Thymus (tissue), 11 donors: Measurements from ENCODE around the gene ECEL1. TPM values are rescaled to one million over a fixed set of nuclear protein-coding genes. Genes with fewer than 3 reads are reported as not detected.
A peak's percentile ranks its signal among the peaks of the same experiment; 100 is the strongest.
"Not testable (repeated sequence)": the region's sequence is repeated elsewhere in the genome, so short reads cannot be mapped to it uniquely, and the experiment has no call there.

Experiments
- DNase-seq, 9 donors: peaks; one replicate each; pipeline ENCODE4 v3.0.0-alpha.2; 2013; ENCODE audit warnings: low spot score in 9 of 9, low read depth in 6 of 9, missing footprints in 1 of 9
- H3K27ac ChIP-seq, 2 donors: one replicate each; pipeline ENCODE4 v1.5.1; 2013; ENCODE audit warnings: control low read depth in 1 of 2, low read depth in 1 of 2, low read length in 1 of 2, mild to moderate bottlenecking in 1 of 2, moderate library complexity in 1 of 2
- H3K27me3 ChIP-seq, 2 donors: one replicate each; pipeline ENCODE4 v1.5.1; 2013; ENCODE audit warnings: low read length in 1 of 2; ENCODE audit not compliant: control insufficient read depth in 2 of 2, insufficient read depth in 1 of 2
- H3K36me3 ChIP-seq, 2 donors: one replicate each; pipeline ENCODE4 v1.5.1; 2013; ENCODE audit warnings: low read length in 1 of 2, mild to moderate bottlenecking in 1 of 2, moderate library complexity in 1 of 2; ENCODE audit not compliant: control insufficient read depth in 2 of 2, insufficient read depth in 2 of 2
- H3K4me1 ChIP-seq, 2 donors: one replicate each; pipeline ENCODE4 v1.5.1; 2013; ENCODE audit warnings: low read length in 2 of 2; ENCODE audit not compliant: control insufficient read depth in 2 of 2, insufficient read depth in 2 of 2
- H3K4me3 ChIP-seq, 2 donors: one replicate each; pipeline ENCODE4 v1.5.1; 2013; ENCODE audit warnings: low read length in 2 of 2, control low read depth in 1 of 2, mild to moderate bottlenecking in 1 of 2
- H3K9me3 ChIP-seq, 2 donors: one replicate each; pipeline ENCODE4 v1.5.1; 2013; ENCODE audit warnings: low read length in 1 of 2, mild to moderate bottlenecking in 1 of 2; ENCODE audit not compliant: control insufficient read depth in 2 of 2, insufficient read depth in 1 of 2
- WGBS: extraction: QIAGEN DNeasy Blood & Tissue Kit; methylation state at CpG from one replicate; pipeline ENCODE4 v1.1.7; 2013; 5-methylcytosine and 5-hydroxymethylcytosine counted together
- polyA plus RNA-seq: library from polyadenylated mRNA; stranded (reverse); fragments of 200-250 nt; gene quantifications from one replicate; pipeline ENCODE4 v1.2.3, GENCODE V29; 2013
- total RNA-seq: library from RNA; stranded (reverse); fragments of 120-200 nt; gene quantifications from one replicate; pipeline ENCODE4 v1.2.4, GENCODE V29; 2013
- donor health status: healthy.

The ECEL1 gene
- total and polyA plus RNA-seq, 2 donors: 0.28 to 1.7 TPM

DNA sequence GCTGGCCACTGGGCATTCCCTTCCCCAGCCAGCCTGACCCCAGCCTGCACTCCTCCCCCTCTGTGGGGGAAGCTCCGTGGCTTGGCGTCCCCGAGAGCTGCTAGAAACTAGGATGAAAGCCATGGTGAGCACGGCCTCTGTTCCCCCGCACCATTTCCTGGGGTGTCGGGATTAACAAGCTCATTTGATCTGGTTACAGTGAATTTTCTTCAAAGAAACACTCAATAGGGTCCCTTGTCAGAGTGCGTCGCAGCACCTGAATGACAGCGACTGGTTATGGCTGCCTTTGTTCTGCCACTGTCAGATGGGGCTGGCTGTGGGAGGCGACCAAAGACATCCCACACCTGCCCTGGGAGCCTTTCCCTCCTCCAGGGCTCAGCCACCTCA is 39.3 kb downstream of the ECEL1 start:
- H3K27ac ChIP-seq: no peak overlapping the region
- no peaks in the 10 kb centered on the region for H3K36me3 ChIP-seq
- 29% methylated on average over 10 of the region's 10 CpGs for WGBS
- H3K4me3 ChIP-seq: no peak overlapping the region
- H3K27me3 ChIP-seq: peaks cover 3 to 5% of the 10 kb centered on the region in 2 donors
- peaks cover 0 to 9% of the 10 kb centered on the region in 2 donors for H3K4me1 ChIP-seq
- peak in 2 of 9 donors; percentile 13 to 38 for DNase-seq
- H3K9me3 ChIP-seq: no peaks in the 10 kb centered on the region

DNA sequence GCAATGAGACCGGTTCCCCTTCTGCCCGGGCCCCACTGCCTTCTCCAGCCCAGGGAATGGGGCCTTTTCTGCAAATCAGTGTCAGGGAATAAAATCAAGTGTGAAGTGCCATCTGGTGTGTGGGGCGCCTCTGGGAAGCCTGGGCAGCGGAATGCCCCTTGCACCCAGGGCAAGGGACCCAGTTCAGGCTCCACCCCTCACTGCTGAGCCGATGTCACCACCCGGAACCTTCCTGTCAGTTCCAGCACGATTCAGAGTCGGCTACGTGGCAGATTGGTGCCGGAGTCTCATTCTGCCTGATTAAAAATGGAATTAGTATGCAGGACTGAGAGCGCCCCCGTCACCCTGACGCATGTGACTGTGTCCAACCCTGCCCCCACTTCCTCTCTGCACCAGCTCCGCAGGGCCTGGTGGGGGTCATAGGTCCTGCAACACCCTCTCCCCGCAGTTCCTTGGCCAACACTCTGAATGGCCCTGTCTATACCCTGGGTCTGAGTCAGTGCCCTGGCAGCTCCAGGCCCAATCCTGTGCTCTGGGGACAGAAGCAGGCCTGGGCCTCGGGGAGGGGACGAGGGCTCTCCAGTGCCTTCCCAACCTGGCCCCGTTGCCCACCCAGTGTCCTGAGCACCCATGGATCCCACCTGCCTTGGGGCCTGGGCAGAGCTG is 39.9 kb downstream of the ECEL1 start:
- no peak overlapping the region for H3K27ac ChIP-seq
- H3K4me3 ChIP-seq: no peak overlapping the region
- no peaks in the 10 kb centered on the region for H3K9me3 ChIP-seq
- 94% methylated on average over 18 of the region's 18 CpGs for WGBS
- no peaks in the 10 kb centered on the region for H3K36me3 ChIP-seq
- H3K4me1 ChIP-seq: peaks cover 0 to 9% of the 10 kb centered on the region in 2 donors
- peaks cover 3 to 5% of the 10 kb centered on the region in 2 donors for H3K27me3 ChIP-seq
- DNase-seq: no peak

DNA sequence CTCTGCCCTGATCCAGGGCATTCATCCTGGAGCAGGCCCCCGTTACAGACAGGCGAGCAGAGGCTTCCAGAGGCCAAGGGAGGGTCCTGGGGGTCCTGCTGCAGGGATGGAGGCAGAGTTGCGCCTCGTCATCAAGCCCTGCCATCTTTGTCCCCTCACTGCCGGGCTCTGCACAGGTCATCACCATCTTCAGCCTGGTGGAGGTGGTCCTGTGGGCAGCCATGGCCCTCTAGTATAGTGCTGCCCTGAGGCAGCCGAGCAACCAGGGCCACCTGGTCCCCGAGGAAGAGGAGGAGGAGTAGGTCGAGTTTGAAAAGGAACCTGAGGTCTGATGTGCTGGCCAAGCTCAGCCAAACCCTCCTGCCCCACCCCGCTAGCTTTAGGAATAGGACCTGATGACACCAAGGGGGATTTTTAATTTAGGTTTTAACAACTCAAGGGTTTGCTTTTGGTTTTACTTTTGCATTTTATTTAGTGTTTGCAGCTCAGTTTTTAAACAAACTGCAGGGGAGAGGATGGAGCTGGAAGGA is 40.5 kb downstream of the ECEL1 start:
- no peak overlapping the region for H3K4me3 ChIP-seq
- no peak for DNase-seq
- 86% methylated on average over 9 of the region's 9 CpGs for WGBS
- H3K36me3 ChIP-seq: no peaks in the 10 kb centered on the region
- H3K27me3 ChIP-seq: peaks cover 3 to 5% of the 10 kb centered on the region in 2 donors
- H3K4me1 ChIP-seq: peaks cover 0 to 9% of the 10 kb centered on the region in 2 donors
- no peak overlapping the region for H3K27ac ChIP-seq
- H3K9me3 ChIP-seq: no peaks in the 10 kb centered on the region

DNA sequence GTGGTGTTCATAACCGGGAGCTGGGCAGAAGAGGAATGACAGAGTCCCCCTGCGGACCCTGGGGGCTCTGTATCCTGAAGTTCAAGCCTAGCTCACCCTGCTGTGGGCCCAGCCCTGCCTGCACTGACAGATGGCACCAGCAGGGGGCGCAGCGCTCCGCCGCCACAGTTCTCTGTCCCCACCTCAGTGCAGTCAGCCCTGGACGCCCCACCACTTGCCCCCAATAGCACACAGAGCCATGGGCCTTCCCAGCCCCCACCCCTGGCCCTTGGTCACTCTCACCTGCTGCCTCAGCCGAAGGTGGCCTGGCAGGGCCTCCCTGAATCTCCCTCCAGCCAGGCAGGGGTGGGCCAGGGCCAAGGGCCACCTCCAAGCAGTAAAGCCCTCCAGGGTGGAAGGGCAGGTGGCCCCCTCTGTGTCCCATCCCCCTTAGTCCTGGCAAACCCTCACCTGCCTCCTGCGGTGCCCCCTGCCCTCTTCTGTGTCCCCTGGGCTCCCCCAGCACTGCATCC is 41.3 kb downstream of the ECEL1 start:
- not testable (repeated sequence) for H3K9me3 ChIP-seq, H3K27me3 ChIP-seq, H3K4me1 ChIP-seq, H3K36me3 ChIP-seq, H3K4me3 ChIP-seq, DNase-seq, H3K27ac ChIP-seq
- WGBS: 34% methylated on average over 8 of the region's 9 CpGs

DNA sequence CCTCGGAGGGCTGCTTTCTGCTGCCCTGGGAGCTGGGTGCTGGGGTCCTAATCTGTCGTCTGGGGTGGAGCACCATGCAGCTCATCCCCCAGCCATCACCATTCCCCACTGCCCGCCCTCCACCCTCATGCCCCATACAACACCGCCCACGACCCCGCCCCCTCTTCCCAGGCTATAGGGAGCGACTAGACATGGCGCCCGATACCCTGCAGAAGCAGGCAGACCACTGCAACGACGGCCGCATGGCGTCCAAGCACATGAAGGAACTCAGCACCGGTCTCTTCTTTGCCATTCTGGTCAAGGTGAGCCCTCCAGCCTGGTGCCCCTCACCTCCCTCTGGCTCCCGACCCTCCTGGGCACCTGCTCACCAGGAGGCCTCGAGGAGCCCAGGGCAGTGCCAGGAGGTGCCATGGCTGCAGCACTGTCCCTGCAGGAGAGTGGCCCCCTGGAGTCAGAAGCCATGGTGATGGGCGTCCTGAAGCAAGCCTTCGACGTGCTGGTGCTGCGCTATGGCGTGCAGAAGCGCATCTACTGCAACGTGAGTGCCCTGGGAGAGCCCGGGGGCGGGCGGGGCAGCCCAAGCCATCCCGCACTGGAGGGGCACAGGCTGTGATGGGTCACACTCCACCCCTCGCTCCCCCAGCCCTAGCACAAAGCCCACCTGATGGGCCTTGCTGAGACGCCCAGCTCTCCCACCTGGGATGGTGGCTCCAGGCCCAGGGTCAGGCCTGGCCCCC is 42.3 kb downstream of the ECEL1 start:
- not testable (repeated sequence) for DNase-seq, H3K4me3 ChIP-seq, H3K27ac ChIP-seq, H3K9me3 ChIP-seq, H3K27me3 ChIP-seq, H3K36me3 ChIP-seq, H3K4me1 ChIP-seq
- WGBS: 92% methylated on average over 26 of the region's 29 CpGs

- WGBS: 81% methylated on average over 21 of the region's 21 CpGs
- no peaks in the 10 kb centered on the region for H3K9me3 ChIP-seq
- peak in 6 of 9 donors; percentile 32 to 68 (median 44) for DNase-seq
- no peak overlapping the region for H3K4me3 ChIP-seq
- peaks cover 0 to 9% of the 10 kb centered on the region in 2 donors for H3K27me3 ChIP-seq
- no peaks in the 10 kb centered on the region for H3K36me3 ChIP-seq
- no peak overlapping the region for H3K27ac ChIP-seq
- peaks cover 0 to 11% of the 10 kb centered on the region in 2 donors for H3K4me1 ChIP-seq
These were observed 43.1 kb downstream of the ECEL1 start for GRCh38 chr2:232444409-232445148.

DNA sequence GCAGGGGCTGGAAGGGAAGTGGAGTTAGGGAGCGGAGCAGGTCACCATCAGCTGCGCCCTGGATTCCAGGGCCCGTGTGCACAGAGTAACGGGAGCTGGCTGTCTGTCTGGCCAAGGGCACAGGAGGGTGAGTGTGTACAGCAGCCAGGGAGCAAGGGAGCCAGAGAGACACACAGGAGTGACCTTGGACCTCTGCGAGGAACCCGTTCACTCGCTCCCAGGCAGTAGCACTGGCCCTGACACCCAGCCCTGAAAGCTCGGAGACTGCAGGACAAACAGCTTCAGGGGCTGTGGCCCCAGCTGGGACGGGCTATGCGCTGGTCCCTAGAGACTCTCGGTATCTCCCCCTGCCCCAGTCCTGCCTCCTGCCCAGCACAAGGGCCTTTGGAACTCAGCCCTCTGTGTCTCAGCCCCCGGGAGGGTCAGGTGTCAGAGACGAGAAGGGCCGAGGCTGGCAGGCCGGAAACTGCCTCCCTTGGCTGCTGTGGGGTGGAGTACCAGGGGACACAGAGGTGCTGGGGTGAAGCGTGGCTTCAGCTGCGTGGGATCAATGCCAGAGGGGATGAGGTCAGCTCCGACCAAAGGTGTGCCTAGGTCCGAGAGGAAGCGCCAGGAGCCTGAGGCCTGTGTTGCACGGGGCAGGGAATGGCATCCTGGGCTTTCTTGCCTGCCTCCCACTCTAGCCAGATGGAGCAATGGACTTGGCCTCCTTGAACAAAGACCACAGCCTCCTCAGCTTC is 43.8 kb downstream of the ECEL1 start:
- not testable (repeated sequence) for H3K36me3 ChIP-seq, H3K9me3 ChIP-seq, DNase-seq, H3K4me3 ChIP-seq, H3K27ac ChIP-seq
- Histone ChIP-seq H3K4me1 (peaks cover 0 to 11% of the 10 kb centered on the region in 2 donors), H3K27me3 (peaks cover 0 to 13% of the 10 kb centered on the region in 2 donors)
- 91% methylated on average over 17 of the region's 21 CpGs for WGBS

- H3K4me1 ChIP-seq, DNase-seq, H3K36me3 ChIP-seq, H3K4me3 ChIP-seq, H3K9me3 ChIP-seq, H3K27ac ChIP-seq: not testable (repeated sequence)
- WGBS: 92% methylated on average over 9 of the region's 13 CpGs
- H3K27me3 ChIP-seq: peaks cover 0 to 18% of the 10 kb centered on the region in 2 donors
These were observed 44.6 kb downstream of the ECEL1 start for GRCh38 chr2:232443047-232443446.
